ACHN (cell line): ENCODE results near the gene PRPF38B.
A peak's percentile ranks its signal among the peaks of the same experiment; 100 is the strongest.

Experiments used
- DNase-seq: peaks from one replicate; pipeline ENCODE4 v3.0.0-alpha.2; 2015
- in situ Hi-C: cut with HindIII; loops from 2 replicates; pipeline ENCODE4 v1.10.0; 2017; ENCODE audit warnings: low sequenced_read_pairs, low pct_ligation_motif_present, low pct_unique_long_range_greater_than_20kb

Gene PRPF38B

DNA sequence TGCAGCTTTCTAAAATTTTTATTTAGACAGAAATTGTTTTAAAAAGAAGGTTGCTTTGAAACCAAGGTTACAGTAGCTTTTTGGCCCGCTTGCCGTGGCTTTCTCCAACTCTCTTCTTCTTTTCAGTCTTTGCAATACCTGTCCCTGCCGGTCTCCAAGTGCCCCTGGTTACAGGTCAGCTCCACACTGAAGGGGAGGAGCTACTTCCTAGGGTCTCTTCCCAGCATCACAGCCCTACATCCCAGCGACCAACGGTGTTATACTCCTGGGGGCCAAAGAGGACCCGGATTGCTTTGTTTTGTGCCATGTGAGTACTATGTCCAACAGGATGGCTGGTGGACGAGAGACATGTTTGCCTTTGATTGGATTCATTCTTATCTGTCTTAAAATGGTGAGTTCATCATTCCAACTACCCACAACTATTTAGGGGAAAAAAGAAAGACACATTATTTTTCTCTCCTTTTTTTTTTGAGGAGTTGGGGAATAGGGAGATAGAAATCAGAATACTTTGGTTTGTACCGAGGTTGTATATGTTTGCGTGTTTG lies 20.6 kb downstream of the PRPF38B start, which contains the start of gene FNDC7:
TSS of gene FNDC7 (plus strand) at position 303 of the 545 bp plus-strand sequence. CDS start at position 329, 26 bp downstream.
- in situ Hi-C loops: no loop called here
- no peak for DNase-seq

DNA sequence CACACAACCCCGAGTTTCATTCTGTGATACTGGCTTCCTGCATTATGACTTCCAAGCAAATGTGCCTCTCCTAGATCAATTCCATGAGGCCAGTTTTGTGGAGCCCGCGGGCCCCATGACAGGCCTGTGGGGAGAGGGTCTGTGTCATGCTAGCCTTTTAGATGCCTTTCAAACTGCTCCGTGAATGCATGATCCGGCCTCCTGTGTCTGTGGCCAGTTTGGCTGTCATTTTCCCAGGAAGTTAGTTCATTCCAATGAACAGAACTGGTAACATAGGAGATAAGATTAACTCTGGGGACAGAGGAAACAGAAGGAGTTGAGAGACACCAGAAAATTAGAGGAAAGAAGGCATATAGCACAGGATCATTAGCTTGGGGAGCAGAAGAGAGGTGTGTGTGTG lies 23.8 kb downstream of the PRPF38B start:
- in situ Hi-C loops: no loop called here
- no peak for DNase-seq

DNA sequence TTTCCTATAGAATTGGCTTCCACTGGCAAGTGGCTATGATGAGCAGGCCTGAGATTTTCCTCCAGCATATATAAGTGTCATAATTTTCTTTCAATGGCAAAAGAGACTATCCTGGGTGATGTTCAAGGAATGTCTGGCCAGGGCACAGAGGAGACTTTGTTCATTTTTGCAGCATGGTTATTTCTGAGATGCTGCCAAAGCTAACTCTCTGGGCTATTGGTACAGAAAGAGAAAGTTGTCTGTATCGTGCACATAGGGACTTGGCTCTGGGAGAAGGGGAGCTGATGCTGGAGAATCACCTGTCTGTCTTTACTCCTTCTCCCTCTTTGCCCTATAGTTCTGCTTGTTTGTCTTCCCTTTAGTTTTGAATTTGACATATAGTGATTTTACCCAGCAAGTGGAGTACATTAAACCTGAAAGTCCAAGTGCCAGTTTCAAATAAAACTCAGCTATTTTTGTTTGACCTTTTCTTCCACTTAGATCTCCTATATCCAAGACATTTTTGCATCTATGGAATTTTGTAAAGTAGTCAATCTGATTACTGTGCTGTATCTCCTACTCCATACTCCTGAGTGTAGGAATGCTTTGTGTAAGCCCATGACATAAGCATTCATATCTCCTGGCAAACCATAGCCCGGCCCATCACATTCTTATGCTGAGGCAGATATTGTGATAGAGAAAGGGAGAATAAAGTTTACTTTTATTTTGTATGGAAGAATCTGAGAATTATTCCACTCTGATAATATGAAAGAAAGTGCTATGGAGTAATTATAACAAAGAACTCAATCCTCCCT lies 24.5 kb downstream of the PRPF38B start:
- in situ Hi-C loops: no loop called here
- no peak for DNase-seq

DNA sequence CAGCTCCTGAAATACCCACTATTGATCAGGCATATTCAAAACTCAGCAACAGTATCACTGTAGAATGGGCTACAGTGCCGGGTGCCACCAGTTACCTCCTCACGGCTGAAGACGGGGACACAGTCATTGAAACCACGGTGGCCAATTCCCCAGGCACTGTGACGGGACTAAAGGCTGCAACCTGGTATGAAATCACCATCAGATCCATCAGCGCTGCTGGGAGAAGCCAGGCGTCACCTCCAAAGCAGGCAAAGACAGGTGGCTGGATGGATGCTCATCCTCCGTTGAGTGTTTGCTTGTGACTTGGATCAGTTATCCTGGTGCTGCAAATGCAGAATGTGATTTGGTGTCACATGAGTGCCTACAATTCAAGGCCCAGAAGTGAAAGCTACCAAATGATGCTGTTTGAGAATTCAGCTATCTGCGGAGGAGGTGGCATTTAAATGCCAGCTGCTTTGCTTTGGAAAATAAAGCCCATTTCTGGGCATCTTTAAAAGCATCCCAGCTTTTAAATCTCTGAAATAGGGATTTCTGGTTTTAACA lies 25.7 kb downstream of the PRPF38B start:
- in situ Hi-C loops: no loop called here
- no peak for DNase-seq

DNA sequence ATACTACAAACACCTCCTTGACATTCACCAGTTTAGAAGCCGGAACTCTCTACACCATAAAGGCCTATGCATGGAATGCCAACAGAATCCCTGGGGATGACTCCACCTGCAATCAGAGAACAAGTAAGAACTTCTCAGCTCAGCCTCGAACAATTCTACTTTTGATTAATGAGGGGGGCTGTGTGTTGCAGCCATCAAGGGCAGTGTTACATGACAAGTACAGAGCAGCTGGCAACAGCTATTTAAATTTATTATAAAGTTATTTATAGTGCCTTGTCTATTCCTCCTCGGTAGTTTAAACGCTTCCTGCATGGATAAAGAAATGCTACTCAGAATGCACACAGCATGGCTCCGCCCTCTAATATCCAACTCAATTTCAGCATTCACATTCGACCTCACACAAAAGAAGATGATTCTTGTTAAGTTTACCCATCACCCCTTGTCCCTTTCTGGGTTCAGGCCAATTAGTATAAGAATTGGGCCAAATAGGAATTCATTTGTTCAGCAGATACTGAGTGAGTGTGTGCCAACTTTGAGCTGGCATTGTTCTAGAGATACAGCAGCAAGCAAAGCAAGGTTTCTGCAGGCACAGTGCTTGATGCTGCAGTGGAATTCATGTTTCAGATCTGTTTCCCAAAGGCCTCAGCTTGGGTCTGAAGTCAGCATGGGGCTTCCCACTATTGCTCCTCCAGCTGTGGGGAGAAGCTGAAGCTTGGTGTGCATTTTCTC lies 27.0 kb downstream of the PRPF38B start:
- in situ Hi-C loops: no loop called here
- DNase-seq: no peak

DNA sequence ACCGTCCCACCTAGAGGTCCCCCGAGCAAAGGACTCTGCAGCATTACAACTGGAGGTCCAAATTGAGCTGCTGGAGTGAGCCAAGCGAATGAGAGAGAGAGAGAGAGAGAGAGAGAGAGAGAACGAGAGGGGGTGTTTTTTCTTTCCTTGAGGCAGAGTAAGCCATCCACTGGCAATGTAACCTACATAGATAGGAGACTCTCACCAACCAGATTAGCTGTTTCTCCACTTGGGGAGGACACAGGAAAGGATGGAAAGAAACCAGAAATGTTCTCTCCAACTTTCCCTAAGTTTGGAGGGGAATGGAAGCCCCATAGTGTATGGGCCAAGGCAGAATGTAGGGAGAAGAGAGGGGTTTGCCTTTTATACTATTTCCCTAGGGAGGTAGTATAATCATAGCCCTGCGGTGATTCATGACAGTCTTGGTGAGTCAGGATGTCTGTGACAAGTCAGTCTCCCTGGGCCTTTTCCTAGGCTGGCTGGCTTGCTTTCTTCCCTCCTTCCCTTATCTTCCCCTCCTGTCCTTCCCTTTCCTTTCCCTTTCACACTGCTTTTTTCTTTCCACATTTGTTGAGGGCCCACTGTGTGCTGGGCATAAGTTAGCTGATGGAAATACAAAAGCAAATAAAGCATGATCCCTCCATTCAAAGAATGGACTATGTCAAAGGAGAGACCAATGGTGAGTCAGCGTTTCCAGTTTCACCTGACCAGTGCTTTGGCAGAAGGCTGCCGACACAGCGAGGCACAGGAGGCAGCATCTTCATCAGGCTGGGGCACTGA lies 27.7 kb downstream of the PRPF38B start:
- in situ Hi-C loops: no loop called here
- DNase-seq: peak; percentile 80

DNA sequence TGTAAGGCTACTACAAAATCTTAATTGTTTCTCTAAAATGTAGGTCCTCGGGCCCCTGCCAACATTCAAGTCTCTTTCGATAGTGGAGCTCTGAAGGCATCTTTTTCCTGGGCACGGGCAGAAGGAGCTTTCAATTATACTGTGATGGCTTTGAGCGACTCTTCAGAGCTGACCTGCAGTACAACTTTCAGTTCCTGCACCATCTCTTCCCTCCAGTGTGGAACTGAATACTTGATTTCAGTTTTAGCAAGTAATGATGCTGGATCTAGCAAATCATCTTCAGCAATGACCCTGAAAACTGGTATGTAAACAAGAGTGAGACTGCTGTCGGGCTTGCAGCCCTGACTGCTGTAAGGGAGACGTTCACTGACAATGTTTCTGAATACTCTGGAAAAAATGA lies 30.2 kb downstream of the PRPF38B start:
- in situ Hi-C loops: no loop called here
- DNase-seq: no peak

DNA sequence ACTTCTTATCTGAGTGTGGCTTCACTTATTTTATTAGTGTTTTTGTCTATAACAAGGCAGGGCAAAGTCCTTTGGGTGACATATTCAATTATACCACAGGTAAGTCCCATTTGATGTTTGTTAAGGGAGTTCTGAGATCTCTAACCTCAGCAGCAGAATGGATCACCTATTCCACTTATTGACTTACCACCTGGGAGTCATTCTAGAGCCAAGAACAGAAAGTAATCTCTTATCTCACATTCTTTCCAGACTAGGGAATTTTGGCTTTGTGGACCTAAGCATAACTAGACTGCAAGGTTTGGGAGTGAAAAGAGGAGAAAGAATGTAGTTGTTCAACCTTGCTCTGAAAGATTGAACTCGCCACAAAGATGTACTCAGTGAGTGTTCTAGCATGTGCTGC lies 33.8 kb downstream of the PRPF38B start:
- in situ Hi-C loops: no loop called here
- DNase-seq: no peak

DNA sequence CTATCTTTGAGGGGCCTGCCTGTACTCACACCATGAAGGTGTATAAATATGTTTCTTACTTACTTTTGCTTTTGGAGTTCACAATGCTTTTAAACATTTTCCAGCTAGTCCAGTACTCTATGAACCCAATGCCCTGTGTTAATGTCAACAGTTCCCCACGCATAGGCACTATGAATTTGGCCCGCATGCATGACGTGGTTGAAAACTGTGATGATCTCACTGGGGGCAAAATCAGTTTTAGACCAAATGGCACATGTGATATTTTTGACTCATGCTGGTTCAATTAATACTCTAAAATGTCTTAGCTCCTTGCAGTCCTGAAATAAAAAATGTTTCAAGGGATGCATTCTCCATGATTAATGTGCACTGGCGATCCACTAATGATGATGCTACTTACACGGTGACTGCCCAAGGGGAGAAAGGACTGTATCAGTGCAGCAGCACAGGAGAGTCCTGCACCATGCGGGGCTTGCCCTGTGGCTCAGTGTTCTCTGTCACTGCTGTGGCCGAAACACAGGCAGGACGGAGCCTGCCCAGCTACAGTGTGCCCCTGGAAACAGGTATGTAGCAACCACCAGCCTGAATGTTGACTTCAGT lies 36.3 kb downstream of the PRPF38B start:
- in situ Hi-C loops: no loop called here
- no peak for DNase-seq

DNA sequence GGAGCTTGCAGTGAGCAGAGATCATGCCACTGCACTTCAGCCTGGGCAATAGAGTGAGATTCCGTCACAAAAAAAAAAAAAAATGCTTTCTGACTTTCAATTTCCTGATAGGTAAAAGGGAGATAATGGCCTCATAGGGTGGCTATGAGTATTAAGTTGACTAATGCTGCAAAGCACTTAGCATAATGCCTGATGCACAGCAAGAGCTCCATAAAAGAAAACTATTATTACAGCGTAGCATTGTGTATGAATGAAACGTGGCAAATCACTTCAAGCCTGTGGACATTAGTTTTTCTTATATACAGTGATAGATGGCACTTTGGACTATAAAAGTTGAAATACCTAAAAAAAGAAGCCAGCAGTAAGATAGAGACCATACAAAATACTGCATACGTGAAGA lies 37.4 kb downstream of the PRPF38B start:
- in situ Hi-C loops: no loop called here

DNA sequence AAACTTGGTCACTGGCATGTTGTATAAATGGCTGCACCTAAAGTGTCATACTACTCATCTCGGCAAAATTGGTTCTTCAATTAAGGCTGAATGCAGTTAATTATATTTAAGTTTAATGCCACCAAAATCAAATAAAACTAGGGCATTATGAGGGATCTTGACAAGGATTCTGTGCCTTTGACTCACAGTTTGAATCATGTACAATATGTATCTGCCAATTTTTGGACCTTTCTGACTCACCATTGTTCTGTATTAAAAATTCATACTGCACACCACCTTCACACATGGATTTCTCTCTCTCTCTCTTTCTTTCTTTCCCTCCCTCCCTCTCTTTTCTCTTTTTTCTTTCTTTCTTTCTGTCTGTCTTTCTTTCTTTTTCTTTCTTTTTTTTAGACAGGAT lies 40.3 kb downstream of the PRPF38B start:
- no peak for DNase-seq
- in situ Hi-C loops: no loop called here

More for the DNA sequence above, 37.4 kb downstream of the PRPF38B start:
- DNase-seq: no peak

DNA sequence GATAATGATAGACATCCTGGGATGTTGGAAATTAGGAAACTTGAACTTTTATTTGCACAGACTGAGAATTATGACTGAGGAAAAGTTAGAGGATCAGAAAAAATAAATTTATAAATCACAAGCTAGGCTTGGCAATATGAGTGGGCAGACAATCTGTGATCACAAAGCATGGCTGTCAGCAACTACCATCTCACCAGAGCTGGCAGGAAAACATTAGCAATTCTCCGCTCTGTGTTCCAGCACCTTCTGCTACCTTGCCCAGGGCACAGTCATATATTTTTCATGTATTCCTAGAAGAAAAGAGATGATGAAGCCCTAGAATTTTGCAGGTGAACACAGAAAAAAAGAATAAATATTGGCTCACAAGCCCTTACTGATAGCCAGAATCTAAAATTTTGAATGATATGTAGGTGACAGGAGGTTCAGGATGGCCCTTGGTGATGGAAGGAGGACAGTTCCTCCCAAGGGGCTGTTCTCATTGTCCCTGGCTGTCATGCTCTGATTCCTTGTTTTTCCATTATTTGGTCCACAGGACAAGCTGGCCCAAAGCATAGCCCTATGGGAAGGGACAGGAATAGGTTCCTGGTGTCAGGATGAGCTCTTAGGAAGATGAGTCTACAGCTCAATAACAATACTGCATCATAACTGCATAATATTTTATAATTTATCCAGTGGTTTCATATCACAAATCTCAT lies 42.2 kb downstream of the PRPF38B start:
- in situ Hi-C loops: no loop called here

DNA sequence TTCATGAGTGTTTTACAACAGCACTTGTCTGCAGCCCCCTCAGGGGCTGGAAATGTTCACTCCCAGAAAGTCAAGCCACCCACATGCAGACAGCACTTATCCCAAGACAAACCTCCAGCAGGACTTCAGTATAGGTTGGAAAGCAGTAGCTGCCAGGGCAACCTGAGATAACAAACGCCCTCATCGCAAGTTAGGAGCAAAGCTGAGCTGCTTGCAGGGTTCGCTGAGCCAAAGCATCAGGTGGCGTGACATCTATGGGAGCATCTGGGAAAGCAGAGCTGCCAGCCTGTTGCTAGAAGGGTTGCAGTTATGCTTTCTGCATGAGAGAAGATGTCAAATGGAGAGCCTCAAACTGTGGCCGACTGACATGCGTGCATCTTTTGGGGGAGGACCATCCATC lies 50.1 kb downstream of the PRPF38B start:
- in situ Hi-C loops: no loop called here
- DNase-seq: no peak

More for the DNA sequence above, 42.2 kb downstream of the PRPF38B start:
- no peak for DNase-seq

DNA sequence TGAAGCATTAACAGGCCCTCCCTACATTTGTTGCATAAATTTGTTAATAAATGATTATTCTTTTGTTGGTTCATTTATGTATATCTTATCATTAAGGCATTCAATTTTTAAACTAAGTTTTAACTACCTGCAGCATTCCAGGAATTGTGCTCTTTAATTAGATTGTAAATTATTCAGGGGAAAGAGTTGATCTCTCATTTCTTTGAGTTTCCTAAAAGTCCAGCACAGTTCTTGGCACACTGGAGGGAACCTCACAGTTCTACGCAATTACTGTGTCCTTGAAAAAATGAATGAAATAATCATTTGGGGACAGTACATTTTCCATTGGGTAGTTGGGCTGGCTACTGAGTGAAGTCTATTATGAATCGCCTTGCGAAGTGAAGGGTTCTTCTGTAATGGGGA lies 53.9 kb downstream of the PRPF38B start:
- in situ Hi-C loops: no loop called here
- DNase-seq: no peak

DNA sequence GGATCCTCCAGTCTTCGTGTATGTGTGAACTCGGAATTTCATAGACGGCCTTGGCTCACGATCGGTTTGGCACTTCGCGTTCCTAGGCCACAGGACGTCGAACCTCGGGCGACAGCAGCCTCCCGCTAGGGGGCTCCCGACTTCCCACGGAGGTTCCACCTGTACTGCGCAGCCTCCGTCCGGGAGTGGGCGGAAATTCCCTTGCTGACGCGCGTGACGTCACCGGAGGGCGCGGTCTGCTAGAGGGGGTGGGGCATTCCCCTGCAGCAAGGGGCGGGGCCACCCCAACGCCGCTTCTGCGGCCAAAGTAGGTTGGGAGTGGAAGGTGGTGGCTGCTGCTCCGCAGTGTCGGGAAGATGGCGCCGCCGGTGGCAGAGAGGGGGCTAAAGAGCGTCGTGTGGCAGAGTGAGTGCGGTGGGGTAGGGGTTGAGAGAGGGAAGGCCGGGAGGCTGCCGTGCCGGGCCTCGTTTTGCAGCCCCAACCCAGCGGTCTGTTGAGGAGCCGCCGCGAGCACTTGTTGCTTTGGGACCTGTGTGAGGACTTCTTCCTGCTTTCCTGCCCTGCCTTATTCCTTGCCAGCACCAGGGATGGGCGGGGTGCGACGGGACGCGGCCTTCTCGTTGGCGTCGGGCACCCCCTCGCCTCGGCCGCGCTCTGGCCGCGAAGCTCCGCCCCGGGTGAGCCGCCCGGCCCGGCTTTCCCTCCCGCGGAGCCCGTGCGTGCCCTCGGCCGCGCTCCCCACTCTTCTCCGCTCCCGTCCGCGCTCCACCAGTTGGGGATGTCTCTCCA lies 54.5 kb downstream of the PRPF38B start, which contains the start of gene STXBP3:
TSS of gene STXBP3 (plus strand) at position 293 of the 789 bp plus-strand sequence. CDS start at position 357, 64 bp downstream.
- DNase-seq: peak; percentile 96
- in situ Hi-C loops: no loop called here

DNA sequence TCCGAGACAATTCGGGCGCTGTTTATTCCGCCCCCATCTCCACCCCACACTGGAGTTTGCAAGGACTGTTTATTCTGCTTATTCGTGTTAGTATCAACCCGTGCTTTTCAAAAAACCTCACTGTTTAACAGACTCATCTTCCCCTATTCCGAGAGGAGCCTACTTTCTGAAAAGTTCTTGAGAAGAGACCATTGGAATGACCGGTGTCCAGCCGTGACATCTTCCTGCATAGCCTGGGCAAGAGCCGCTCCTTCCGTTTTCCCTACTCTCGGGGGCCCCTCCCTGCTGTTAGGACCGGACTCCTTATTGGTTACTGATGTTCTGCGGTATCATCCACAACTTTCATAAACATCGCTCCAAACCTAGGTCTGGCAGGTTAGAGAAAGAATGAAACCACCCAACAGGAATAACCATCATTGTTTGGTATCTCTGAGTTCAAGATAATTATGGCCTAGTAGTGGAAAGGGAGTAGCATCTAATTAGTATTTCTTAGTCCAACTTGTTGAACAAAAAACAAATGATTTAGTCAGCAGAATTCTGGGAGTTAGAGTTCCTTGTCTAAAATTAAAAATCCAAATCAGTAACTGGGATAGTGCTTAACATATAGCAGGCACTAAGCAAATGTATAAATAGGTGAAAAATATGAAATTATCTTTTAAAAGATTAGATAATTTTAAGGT lies 55.2 kb downstream of the PRPF38B start:
- in situ Hi-C loops: no loop called here
- peak; percentile 85 for DNase-seq
